Raji (cell line): ENCODE results near the gene VPS13D.

Source experiments
- POLR2A ChIP-seq: IDR thresholded peaks from 2 replicates; pipeline ENCODE4 v1.6.1; 2011; ENCODE audit warnings: low read depth, low read length, control low read depth; ENCODE audit not compliant: insufficient read depth

The VPS13D gene

GRCh38 chr1:12229835-12230548 is at the start of gene VPS13D:
TSS of gene VPS13D (plus strand) at chr1:12230030. CDS start at chr1:12234267, 4,237 bp downstream.
- TF ChIP-seq POLR2A: peak; percentile 67

- no peak for TF ChIP-seq POLR2A
These were observed 49.5 kb upstream of the VPS13D start for GRCh38 chr1:12180315-12180714.

- no peak for TF ChIP-seq POLR2A
These were observed 48.9 kb upstream of the VPS13D start for GRCh38 chr1:12180903-12181302.

GRCh38 chr1:12181568-12181967 is 48.3 kb upstream of the VPS13D start:
- TF ChIP-seq POLR2A: no peak

- no peak for TF ChIP-seq POLR2A
These were observed 47.3 kb upstream of the VPS13D start for GRCh38 chr1:12182410-12182984.

- TF ChIP-seq POLR2A: no peak
These were observed 46.6 kb upstream of the VPS13D start for GRCh38 chr1:12183095-12183794.

- TF ChIP-seq POLR2A: no peak
These were observed 45.7 kb upstream of the VPS13D start for GRCh38 chr1:12184008-12184681.

- TF ChIP-seq POLR2A: no peak
These were observed 44.6 kb upstream of the VPS13D start for GRCh38 chr1:12185036-12185917.

GRCh38 chr1:12185918-12186678 is 43.7 kb upstream of the VPS13D start:
- no peak for TF ChIP-seq POLR2A

GRCh38 chr1:12186679-12186985 is 43.2 kb upstream of the VPS13D start:
- TF ChIP-seq POLR2A: no peak

- TF ChIP-seq POLR2A: no peak
These were observed 41.7 kb upstream of the VPS13D start for GRCh38 chr1:12188115-12188514.

- no peak for TF ChIP-seq POLR2A
These were observed 41.0 kb upstream of the VPS13D start for GRCh38 chr1:12188657-12189327.

- no peak for TF ChIP-seq POLR2A
These were observed 40.5 kb upstream of the VPS13D start for GRCh38 chr1:12189328-12189682.
